ENCODE data around the gene SLCO3A1.

The SLCO3A1 gene

DNA sequence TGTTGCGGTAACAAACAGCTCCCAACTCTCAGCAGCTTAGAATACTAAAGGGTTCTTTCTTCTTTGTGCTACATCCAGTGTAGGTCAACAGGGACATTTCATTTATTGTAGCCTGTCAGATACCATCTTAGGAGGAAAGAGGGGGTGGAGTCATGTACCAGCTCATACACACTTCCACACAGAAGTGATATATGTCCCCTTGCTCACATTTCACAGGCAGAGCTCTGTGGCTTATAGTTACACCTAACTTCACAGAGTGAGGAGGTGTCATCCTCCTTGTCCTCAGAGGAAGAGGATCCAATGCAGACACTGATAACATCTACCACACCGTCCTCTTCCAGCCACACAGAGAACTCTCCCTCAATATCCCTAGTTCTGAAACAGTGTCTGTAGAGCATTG is 247.2 kb downstream of the SLCO3A1 start:
- DNase-seq (ENCODE audit: low read depth): no peak

GRCh38 chr15:92101708-92102394 is 248.3 kb downstream of the SLCO3A1 start:
- no peak for DNase-seq (ENCODE audit: low read depth)

DNA sequence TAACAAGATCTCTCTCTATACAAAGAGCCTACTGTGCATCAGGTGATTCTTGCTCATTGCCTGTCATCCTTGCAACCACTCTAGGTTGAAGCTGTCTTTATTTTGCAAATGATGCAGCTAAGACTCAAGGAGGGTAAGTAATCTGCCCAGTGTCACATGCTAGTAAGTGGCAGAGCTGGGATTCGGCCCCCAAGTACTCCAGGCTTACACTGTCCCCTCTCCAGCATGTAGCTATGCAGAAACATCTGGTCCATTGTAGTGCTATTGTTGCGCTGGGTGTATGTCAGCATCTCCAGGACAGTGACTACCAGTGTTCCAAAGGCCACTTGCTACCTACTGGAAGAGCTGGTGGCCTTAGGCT is 248.9 kb downstream of the SLCO3A1 start:
- no peak for DNase-seq (ENCODE audit: low read depth)

GRCh38 chr15:92104072-92104471 is 250.6 kb downstream of the SLCO3A1 start:
- no peak for DNase-seq (ENCODE audit: low read depth)

- no peak for DNase-seq (ENCODE audit: low read depth)
These were observed 252.1 kb downstream of the SLCO3A1 start for GRCh38 chr15:92105611-92106010.

DNA sequence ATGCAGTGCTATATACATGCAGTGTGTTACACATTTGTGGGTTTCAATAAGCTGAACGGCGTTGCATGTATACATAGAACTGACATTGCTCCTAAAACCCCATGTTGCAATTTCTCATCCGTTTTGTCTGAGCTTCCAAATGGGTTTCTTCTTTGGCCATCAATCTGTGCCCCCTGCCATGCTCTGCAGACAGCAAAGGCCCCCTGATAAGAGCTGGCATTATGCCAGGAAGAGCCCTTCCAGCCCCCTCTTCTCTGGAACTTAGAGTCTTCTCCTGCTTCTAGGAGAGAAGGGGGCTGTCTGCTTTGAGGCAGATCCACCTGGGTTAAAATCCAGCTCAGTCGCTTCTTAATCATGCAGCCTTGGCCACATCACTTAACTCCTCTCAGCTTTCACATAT is 254.0 kb downstream of the SLCO3A1 start:
- no peak for DNase-seq (ENCODE audit: low read depth)

DNA sequence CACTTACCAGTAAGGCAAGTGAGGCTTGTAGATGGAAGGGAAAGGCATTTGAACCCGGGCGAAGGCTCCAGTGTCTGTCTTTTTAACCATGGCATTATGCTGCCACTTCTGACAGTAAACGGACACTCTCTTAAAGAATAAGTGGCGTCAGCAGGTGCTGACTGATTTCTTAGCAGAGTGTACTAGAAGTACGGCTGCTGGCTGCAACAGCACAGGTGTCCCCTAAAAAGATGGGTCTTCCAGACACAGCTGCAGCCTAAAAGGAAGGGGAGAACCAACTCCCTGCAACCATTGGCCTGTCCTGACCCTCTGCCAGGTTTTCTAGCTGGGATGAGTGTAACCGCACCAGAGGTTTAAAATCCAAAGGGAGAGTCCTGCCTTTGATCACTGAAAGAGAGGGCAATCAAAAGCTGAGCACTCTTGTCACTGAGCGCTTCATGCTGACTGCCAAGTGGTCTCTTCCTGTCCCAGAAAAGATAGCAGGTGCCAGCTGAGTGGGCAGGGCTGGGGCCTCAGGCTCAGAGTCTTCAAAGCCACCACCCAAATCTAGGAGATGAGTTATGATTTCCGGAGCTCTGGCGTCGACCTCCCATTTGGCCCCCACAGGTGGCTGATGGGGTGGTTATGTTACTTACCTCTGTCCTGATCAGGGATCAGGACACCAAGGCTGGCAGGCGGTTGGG is 255.8 kb downstream of the SLCO3A1 start:
- DNase-seq (ENCODE audit: low read depth): no peak

GRCh38 chr15:92111291-92111690 is 257.8 kb downstream of the SLCO3A1 start:
- DNase-seq (ENCODE audit: low read depth): no peak

DNA sequence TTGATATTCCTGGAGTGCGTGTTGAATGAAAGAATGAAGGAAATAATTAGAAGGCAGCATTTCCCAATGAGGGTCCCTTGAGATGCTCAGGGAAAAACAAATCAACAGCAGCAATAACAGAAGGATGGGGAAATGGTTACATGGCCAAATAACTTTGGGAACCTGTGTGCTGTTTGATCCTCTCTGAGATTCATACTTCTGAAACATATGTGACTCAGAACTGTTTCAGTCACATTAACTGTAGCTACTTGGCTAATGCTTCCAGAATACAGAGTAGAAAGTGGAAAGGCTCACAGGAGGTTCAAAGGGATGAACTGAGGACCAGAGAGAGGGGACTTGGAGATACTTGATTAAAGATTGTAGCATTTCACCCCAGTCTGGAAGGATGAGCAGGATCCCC is 258.2 kb downstream of the SLCO3A1 start:
- no peak for DNase-seq (ENCODE audit: low read depth)

DNA sequence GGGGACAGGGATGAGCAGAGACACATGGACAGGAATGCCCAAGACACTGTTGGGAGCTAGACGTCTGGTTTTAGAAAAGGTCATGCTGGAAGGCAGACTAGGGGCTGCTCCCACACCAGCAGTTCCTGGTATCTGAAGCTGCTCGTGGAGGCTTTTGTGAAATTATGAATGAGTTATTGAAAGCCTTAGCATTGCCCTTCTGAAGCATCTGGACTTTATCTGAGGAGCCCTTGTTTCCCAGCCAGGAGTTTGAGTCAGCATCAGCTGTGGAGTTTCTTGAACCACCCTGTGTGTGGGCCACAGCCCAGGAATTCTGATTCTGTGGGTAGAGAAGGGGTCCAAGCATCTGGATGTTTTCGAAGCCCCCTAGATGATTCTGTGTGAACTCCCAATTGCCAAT is 258.7 kb downstream of the SLCO3A1 start:
- no peak for DNase-seq (ENCODE audit: low read depth)

DNA sequence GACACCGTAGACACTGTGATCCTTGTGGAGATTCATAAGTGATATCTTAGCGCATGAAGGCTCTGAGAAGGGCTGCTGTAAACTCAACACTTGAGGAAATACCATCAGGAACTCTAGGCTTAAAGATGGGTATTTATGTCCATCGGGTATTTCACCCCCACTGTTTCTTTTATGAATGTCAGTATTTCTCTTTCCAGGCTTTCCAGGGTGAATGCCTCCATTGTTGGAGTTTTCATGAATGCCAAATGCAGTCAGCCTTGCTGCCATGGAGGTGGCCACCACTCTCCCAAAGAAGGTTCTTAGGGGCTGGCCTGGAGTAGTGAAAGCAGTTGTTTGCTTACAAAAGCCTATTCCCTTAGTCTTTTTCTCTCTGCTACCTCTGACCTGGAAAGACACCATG is 259.2 kb downstream of the SLCO3A1 start:
- DNase-seq (ENCODE audit: low read depth): no peak

DNA sequence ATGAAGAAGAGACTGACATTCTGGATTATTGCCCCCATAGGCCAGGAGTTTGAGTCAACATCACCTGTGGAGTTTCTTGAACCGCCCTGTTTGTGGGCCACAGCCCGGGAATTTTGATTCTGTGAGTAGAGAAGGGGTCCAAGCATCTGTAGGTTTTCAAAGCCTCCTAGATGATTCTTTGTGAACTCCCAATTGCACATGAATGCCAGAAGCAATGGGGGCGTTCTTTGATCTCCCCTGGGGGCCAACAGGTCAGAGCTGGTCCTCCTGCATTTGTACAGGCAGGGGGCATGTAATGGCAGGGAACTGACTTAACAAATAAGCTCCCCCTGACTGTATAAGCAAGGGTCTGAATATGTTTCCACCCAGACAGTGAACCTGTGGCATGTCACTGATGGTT is 260.3 kb downstream of the SLCO3A1 start:
- DNase-seq (ENCODE audit: low read depth): no peak

- no peak for DNase-seq (ENCODE audit: low read depth)
These were observed 262.3 kb downstream of the SLCO3A1 start for GRCh38 chr15:92115834-92116233.

- no peak for DNase-seq (ENCODE audit: low read depth)
These were observed 262.8 kb downstream of the SLCO3A1 start for GRCh38 chr15:92116330-92116729.

DNA sequence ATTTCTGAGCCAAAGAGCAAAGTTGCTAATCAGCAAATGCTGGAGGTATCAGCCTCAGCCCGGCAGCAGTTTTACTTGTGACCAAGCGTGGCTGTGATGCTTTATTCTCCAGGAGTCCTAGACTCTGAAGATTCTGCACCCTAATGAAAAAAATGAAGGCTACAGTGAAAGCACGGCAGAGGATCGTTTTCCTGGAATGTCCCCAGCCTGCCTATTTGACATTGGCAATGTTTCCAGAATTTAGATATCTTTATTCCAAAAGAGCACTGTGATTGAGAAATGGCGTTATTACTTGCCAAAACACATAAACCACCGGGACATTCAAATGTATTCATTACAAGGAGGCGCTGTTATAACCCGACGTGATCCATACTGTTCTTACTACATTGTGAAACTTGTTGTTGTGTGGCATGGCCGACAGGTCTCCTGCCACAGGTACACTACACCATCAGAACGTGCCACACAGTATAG is 263.8 kb downstream of the SLCO3A1 start:
- DNase-seq (ENCODE audit: low read depth): no peak

GRCh38 chr15:92118162-92118935 is 264.8 kb downstream of the SLCO3A1 start:
- DNase-seq (ENCODE audit: low read depth): no peak

DNA sequence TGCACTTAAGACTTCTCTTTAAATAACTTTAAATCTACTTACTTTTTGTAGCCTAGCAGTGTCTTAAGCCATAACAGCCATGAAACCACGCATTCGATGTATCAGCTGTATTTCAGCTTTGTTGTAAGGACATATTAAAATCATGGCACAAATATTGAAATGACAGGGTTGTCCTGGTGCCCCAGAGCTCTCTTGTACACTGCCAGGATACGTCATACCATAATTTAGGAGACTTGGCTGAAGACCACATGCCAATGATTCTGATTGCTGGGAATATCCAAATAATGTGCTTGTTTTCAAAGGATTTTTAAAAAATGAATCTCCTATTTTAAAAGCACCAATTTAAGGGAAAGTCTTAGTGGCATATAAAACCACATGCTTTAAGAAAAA is 265.4 kb downstream of the SLCO3A1 start:
- no peak for DNase-seq (ENCODE audit: low read depth)

DNA sequence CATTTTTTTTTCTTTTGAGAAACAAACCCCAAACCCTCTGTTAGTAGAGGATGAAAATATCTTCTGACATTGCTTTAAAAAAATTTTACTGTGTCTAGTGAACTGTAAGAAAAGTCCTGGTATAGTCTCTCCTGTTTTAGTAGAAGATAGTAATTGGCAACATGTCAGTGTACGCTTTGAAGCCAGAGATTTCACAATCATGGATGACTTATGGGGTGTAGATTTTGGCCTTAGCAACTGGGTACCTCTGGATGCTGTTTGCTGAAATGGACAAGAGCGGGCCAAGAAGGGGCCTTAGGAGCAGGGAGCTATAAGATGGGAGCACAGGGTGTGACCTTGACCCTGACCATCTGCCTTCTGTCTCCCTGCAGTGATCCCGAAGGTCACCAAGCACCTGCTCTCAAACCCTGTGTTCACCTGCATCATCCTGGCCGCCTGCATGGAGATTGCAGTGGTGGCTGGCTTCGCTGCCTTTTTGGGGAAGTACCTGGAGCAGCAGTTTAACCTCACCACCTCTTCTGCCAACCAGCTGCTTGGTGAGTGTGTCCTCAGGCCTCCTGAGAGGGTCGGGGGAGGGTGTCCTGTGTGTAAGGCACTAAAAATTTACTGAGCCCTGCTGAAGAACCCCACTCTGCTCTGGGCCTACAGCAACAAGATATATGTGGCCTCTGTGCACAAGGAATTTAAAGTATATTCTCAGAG is 266.7 kb downstream of the SLCO3A1 start:
- DNase-seq (ENCODE audit: low read depth): no peak

DNA sequence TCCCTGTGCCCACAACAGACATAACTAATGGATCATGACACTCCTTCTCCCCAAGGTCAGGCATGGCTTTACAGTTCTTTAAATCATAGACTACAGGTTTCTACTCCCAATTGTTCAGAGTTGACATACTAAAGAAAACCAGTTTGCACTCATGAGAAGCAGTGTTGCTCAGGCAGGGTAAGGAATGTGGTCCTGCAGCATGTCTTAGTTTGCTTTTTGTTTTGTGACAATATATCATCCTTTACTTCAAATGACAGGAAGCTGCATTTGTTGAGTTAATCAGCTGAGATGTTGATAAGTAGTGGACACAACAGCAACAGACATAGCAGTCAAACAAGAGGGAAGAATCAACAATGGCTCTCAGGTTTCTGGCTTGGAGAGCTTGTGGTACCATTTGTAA is 267.5 kb downstream of the SLCO3A1 start:
- no peak for DNase-seq (ENCODE audit: low read depth)

DNA sequence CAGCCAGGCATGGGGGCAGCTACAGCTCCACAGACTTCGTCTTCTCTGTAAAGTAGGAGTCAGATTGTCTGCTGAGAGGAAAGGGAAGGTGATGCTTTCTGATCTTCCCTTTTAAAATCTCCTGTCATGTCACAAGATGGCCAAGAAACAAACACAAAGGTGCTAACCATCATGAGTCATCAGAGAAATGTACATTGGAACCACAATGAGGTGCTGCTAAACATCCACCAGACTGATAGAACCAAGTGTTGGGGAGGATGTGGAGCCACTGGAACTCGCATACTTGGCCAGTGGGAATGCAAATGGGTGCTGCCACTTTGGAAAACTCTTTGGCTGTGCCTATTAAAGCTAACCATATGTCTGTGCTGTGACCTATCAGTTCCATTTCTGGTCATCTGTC is 268.8 kb downstream of the SLCO3A1 start:
- DNase-seq (ENCODE audit: low read depth): no peak

- DNase-seq (ENCODE audit: low read depth): no peak
These were observed 270.6 kb downstream of the SLCO3A1 start for GRCh38 chr15:92123962-92124656.

- DNase-seq (ENCODE audit: low read depth): no peak
These were observed 271.1 kb downstream of the SLCO3A1 start for GRCh38 chr15:92124657-92125010.
